HG03097 (cell line): ENCODE data around the gene CNOT1.
A peak's percentile ranks its signal among the peaks of the same experiment; 100 is the strongest.
"Not testable (repeated sequence)": the region's sequence is repeated elsewhere in the genome, so short reads cannot be mapped to it uniquely, and the experiment has no call there.

Experiments
- ATAC-seq: cut with Tn5 transposase; IDR thresholded peaks from one replicate; pipeline ENCODE4 v1.9.1; 2021; ENCODE audit not compliant: unreplicated experiment, low FRiP score

The CNOT1 gene

DNA sequence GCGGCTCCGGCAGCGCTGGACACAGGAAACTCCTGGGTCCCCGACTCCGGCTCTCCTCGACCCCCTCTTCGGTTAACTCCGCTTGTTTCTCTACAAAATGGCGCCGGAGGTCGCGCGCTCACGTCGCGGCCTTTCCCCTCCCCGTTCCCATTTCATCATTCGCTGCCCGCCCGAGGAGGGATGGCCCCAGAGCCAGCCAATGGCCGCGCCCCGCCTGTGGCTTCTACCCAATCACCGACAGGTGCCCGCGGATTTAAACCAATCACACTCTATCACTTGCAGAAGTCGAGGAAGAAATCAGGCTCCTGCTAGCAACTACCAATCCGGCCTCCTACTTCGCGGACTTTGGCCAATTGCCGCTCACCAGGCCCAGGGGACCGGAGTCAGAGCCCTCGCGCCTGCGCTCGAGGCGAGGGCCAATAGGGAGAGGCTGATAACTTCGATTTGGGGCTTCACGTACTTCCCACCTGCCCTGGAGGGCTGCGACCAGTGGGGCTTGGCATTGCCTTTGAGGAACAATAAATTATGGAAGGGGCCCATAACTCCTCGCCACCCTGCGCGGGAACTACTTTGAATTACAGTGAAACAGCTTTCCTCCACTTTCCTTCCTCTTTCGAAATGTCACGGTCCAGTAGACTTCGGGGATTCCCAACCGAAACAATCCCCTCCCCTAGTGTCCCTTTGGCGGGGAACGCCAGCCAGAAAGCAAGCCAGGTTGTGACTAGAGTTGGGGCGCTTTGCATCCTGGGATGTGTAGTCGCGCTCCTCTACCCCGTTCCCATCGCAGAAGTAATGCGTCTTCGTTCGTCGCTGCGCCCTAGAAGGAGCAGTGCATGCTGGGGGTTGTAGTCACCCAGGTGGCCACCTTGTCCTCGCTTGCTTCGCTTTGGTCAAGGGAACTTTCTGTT lies at the start of gene CNOT1:
TSS of gene CNOT1 (minus strand) at position 94 of the 908 bp plus-strand sequence. CDS start 30,489 bp downstream, outside the sequence.
- peak; percentile 87 for ATAC-seq

DNA sequence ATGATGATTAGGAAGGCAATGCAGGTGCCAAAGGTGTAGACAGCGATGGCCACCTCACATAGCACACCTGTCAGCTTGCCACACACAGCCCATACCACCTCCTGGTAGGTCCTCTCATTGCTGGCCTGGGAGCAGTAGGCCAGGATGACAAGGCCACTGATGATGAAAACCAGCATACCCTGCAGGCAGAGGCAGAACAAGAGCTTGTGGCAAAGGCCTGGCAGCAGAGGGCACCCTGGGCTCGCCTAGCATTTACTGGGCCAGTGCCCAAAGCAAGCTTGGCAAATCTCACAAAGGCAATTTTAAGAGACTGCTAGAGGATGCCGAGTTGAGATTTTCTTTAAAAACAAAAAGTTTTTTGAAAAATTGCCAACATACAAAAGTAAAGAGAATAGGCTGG lies 49.1 kb upstream of the CNOT1 start:
- ATAC-seq: no peak

DNA sequence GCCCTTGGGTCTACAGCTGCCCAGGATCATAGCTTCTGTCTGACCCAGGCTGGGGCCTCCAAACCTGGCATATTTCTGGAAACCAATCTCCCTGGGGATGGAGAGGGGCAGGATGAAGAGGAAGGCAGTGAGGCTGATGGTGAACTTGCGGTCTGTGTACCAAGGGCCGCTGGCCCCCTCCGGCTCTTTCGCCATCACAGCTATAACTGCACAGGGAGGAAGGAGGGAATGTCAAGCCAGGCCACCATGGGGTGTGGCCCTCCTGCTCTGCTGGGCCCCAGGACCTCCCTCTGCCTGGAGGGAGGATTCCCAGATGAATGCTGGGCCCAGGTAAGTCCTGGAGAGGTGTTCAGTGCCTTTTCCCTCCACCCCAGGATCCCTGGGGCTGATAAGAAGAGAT lies 48.6 kb upstream of the CNOT1 start:
- ATAC-seq: no peak

DNA sequence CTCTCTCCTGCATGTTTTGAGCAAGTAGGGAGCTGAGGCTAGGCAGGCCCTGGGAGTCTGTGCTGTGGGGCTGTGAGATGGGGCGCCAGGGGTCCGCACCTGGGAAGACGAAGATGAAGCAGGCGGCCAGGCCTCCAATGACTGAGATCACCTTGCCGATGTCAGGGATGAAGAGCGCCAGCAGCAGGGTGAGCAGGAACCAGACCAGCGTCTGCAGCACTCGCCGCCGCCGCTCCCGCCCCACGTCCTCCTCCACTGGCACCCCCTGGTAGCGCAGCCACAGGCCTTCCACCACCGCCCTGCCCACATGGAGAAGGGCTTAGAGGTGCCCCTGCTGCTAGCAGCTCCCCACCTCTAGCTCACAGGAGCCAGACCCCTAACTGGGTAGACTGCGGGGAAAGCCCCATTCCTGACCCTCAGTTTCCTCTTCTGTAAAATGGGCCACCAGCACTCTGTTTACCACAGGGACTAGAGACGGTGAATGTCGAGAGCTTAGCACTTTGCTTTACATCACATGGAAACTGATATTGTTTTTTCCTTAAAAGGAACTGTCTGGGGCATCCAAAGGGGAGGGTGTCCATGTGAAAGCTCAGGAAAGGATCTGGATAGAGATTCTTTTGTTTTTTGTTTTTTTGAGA lies 41.4 kb upstream of the CNOT1 start:
- ATAC-seq: no peak

DNA sequence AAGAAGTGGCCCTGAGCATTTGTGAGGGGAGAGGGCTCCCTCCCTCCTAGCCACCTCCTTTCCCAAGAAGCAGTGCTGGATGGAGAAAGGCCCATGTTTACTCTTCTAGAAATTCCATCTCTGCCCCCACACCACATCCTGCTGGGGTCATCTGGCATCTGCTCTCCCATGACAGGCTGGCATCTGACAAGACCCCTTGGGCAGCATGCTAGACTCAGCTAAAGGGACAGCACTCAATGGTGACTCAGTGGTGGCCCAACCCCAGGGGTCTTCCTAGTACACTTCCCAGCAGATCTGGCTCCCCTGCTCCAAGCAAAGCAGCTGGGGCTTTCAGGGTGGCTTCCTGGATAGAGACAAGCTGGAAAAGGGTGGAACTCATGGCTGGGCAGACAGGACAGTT lies 40.6 kb upstream of the CNOT1 start:
- no peak for ATAC-seq

DNA sequence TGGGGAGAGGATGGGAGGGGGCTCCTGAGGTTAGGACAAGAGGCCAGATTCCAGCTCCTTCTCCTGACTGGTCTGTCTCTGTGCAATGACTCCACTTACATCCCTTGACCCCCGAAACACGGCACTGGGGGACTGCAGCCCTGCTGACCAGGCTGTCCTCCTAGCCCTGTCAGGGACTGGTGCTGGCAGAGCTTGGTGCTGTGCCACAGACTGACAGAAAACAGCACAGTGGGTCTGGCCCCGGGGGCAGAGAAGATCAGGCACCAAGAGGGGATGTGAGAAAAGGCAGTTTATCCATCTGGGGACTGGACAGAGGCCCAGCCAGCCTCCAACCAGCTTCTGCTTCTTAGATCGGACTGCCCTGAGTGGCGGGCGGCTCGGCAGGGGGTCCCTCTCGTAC lies 35.6 kb upstream of the CNOT1 start:
- no peak for ATAC-seq

DNA sequence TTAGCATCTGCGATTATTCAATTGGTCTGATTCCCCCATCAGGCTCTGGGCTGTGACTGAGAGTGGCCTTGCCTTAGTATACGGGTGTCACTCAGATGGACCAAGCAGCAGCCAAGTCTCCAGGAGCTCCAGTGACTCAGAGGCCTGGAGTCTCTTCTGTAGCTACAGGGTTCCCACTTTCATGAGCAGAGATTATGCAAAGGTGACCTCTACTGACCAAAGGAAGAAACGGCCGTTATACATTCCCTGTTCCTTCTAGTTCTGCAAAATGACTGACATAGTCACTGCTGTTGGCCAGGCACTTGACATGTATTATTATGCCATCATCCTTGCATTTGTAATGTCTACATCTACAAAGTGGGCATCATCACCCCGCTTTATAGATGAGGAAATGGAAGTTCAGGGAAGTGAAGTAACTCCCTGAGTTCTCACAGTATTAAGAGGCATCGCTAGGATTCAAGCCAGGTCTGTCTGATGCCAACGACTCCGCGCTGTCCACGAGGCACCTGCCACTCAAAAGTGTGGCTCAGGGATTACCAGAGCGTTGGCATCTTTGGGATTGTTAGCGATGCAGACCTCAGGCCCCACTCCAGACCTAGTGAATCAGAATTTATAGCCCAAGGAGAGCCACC lies 31.7 kb upstream of the CNOT1 start:
- ATAC-seq: no peak

DNA sequence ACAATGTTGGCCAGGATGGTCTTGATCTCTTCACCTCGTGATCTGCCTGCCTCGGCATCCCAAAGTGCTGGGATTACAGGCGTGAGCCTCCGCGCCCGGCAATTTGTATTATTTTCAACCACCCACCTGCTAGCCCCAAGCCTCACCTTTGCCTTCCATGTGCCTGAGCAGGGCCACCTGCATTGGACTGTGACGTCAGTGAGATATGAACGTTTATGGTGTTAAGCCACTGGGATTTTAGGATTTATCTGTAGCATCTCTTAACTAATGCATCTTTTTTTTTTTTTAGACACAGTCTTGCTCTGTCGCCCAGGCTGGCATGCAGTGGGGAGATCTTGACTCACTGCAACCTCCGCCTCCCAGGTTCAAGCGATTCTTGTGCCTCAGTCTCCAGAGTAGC lies 30.3 kb upstream of the CNOT1 start:
- not testable (repeated sequence) for ATAC-seq

DNA sequence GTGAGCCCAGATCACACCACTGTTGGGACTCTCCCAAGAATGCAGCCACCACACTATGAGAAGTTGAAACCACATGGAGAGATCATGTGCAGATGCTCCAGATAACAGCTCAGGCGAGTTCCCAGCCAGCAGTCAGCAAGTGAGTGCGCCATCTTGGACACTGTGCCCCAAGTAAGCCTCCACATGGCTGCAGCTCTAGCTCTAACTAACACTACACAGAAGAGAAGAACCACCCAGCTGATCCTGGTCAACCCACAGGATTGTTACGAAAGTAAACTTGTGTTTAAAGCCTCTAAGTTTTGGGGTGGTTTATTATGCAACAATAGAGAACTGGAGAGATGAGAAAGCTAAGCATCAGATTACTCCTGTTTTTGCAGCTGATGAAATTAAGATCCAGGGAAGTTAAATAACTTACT lies 29.2 kb upstream of the CNOT1 start:
- ATAC-seq: no peak

DNA sequence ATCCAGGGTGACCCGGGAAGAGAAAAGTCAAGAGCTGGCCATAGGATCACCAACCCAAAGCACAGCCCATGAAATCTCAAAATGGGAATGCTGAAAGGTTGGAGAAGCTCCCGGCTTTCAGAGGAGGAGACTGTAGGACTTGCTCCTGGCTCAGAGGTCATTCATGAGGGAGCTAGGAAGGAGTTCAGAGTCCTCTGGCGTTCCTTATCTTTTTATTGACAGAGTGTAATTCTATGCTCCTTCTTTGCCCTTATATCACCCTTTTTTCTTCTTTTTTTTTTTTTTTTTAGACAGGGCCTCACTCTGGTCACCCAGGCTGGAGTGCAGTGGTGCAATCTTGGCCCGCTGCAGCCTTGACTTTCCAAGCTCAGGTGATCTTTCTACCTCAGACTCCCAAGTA lies 27.3 kb upstream of the CNOT1 start:
- ATAC-seq: no peak

DNA sequence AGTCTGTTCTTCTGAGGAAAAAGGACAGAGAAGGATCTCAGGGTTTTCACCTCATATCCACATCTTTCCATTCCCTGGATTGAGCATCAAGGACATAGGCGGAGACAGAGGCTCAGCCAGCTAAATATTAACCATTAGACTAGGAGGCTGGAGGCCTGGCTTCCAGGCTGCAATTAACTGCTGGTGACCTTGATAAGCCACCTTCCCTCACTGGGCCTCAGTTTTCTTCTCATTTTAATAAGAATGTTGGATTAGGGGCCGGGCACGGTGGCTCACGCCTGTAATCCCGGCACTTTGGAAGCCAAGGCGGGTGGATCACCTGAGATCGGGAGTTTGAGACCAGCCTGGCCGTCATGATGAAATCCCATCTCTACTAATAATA lies 25.6 kb upstream of the CNOT1 start:
- no peak for ATAC-seq

DNA sequence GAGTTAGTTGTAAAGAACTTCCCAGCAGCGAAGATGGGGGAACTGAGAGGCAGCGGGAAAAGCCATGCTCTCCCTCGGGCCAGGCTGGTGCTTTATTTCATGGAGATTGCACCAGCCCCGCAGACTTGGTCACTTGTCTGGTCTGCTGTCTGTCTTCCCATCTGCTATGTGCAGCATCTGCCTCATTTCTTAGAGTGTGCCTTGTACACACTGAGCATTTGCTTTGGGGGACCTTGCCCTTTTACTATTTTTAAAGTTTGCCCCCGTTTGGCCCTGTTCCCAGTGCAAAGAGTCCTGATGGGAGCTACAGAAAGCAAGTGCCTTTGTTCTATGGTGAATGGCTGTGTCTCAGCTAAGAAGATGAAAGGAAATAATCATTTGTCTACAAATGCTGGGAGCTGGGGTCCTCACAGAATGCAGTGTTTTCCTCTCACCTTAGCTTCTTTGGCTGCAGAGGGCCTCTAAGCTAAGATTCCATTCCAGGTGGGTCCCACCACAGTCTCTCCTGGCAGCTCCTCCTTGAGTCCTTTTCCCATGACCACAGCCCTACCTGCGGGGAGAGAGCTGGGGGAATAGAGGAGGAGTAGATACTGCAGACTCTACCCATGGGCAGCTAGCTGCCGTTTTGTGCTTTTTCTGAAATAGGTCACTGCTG lies 25.1 kb upstream of the CNOT1 start:
- ATAC-seq: no peak

DNA sequence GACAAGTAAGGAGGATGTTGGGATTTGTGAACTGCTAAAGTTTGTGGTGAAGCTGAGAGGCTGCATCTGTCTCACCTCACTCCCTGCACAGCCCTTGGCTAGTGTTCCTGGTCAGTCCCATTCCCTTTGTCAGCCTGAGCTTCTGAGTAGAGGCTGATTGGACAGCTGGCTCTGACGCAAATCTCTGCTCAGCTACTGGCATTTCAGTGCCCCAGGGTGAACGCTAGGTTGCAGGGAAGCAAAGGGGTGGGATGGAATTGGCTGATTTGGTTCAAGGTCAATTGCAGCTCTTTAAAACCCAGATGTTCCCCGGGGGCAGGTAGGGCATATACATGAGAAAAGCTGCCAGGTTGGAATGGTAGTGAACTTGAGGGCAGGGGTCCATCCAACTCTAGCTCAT lies 23.1 kb upstream of the CNOT1 start:
- ATAC-seq: no peak

DNA sequence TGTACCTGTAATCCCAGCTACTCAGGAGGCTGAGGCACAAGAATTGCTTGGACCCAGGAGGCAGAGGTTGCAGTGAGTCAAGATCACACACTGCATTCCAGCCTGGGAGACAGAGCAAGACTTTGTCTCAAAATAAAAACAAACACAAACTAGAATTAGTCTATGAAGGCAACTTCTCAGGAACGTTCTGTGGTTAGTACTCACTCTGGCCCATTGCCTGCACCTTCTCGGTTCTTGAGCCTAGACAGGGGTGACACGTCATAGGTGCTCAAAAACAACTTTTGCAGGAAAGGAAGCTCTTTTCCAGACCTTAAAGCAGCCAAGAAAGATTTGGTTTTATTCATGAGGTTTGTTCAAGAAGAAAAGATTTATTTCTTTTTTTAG lies 22.3 kb upstream of the CNOT1 start:
- no peak for ATAC-seq

DNA sequence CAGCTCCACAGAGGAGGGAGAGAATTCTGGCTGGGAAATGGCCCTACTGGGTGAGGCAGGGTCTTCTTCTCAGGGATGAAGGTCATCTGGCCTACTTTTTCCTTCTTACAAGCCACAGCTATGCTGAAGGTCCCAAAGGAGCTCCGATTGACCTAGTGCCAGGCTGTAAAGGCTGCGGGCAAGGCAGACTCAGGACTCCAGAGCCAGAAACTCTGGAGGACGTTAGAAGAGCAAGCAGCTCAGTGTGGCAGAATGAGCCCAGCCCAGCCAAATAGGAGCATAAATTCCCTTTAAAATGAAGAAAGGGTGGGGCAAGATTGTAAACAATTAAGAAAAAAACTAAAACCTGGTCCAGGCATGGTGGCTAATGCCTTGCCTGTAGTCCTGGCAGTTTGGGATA lies 20.1 kb upstream of the CNOT1 start:
- no peak for ATAC-seq

DNA sequence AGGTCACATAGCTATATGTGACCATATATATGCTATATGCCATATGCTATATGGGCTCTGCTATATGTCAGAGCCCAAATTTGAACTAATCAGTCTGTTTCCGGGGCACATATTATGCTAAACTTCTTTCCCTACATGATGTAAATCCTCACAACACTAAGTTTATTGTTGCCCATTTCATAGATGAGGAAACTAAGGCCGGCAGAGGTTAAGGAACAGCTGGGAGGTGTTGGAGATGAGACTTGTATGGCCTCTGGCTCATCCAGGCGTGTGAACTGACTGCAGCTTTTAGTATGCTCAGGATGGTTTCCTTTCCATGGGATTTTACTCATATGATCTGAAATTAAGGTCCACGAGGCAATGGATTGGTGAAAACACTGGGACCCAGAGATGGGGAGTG lies 17.5 kb upstream of the CNOT1 start:
- ATAC-seq: no peak

DNA sequence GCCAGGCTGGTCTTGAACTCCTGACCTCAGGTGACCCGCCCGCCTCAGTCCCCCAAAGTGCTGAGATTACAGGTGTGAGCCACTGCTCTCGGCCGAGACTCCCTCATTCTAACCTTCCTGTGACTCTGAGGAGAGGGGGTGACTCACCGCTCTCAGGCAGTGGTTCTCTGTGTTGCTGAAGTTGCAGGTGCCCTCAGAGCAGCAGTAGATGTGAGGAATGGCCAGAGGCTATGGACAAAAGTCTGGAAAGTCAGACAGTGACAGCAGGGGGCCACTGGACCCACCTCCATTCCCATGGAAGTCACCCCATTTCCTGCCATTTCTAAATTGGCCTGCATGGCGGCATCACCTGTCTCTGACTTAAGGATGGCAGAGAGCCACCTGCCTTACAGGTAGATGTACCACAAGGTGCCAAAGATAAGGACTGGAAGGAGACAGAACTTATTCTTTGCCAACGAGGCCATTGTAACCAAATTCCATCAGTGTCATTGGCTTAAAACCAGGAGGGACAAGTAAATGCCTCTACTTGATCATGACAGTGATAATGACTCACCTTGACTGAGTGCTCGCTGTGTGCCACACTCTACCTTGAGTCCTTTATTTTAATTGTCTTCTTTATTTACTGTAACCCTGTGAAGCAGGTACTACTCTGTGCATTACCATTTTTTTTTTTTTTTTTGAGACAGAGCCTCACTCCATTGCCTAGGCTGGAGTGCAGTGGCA lies 15.3 kb upstream of the CNOT1 start:
- no peak for ATAC-seq

DNA sequence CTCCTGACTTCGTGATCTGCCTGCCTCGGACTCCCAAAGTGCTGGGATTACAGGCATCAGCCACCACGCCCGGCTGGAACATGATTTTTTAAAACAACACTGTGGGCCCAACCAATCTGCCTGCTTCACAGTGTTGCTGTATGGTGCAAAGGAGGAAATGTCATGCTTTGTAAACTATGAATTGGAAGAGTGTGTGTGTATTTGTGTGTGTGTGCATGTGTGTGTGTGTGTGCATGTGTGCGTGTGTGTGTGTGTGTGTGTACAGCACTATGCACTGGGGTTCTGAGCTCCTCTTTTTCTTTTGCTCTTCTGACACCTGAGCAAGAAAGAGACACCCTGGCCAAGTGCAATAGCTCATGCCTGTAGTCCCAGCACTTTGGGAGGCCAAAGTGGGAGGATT lies 14.5 kb upstream of the CNOT1 start:
- no peak for ATAC-seq

DNA sequence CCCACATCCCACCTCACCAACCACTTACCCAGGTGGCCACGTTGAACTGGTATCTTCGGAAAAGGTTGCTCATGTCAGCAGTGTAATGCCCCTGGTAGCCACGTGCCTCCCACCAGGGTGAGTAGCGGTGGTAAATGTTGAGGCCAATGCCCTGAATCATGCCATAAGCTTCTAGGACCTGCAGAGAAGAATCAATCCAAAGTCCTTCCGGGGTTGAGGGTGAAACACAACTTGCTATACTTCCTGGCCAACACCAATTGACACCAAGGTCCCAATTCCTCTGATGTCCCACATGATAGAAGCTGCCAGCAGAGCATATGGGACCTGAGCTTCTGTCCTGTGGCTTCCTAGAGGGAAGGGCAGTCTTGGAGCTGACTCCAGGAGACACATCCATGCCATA lies 11.3 kb upstream of the CNOT1 start:
- no peak for ATAC-seq

DNA sequence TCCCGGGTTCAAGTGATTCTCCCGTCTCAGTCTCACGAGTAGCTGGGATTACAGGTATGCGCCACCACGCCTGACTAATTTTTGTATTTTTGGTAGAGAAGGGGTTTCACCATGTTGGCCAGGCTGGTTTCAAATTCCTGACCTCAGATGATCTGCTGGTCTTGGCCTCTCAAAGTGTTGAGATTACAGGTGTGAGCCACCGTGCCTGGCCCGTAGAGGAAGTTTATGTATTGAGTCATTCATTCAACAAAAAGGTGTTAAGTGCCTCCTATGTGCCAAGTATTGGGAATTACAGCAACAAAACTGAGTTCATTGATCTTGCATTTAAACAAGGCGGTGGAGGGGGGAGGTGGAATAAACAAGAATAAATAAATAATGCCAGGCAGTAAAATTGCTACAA lies 10.2 kb upstream of the CNOT1 start:
- no peak for ATAC-seq

DNA sequence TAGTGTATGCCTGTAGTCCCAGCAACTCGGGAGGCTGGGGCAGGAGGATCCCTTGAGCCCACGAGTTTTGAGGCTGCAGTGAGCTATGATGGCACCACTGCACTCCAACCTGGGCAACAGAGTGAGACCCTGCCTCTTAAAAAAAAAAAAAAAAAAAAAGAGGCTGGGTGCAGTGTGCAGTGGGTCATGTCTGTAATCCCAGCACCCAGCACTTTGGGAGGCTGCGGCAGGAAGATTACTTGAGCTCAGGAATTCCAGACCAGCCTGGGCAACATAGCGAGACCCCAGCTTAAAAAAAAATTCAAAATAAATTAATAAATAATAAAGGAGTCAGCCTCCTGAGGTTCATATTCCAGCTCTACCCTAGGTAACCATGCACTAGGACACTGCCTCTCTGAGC lies 9.6 kb upstream of the CNOT1 start:
- no peak for ATAC-seq
